GM12878 (cell line): ENCODE measurements around the gene ZNF626. TPM values are rescaled to one million over a fixed set of nuclear protein-coding genes. Genes with fewer than 3 reads are reported as not detected.
"Not testable (repeated sequence)": the region's sequence is repeated elsewhere in the genome, so short reads cannot be mapped to it uniquely, and the experiment has no call there.

Experiments used
- ATAC-seq: fragments of 200-7000 bp; cut with Tn5 transposase; 3 replicates; pipeline ENCODE4 v1.9.1; 2020; ENCODE audit warnings: mild to moderate bottlenecking, moderate library complexity
- BruUV-seq: library from RNA; stranded (reverse); fragments of 400-500 nt; replicated peaks from 2 replicates; lab custom pipeline; 2021; lab: Mats Ljungman, UMichigan
- CTCF ChIA-PET: fragments of 300-600 bp; sonication (Branson Sonifier 250); formaldehyde crosslinking; extraction: SDS; loops from one replicate; lab custom pipeline; 2021; ENCODE audit warnings: inconsistent platforms; lab: Yijun Ruan, JAX
- POLR2A ChIA-PET: fragments of 350-600 bp; formaldehyde crosslinking; extraction: SDS; loops from one replicate; lab custom pipeline; 2021; ENCODE audit warnings: inconsistent platforms; lab: Charles Lee
- RAD21 ChIA-PET: fragments of 300-600 bp; sonication (Branson Sonifier 250); formaldehyde crosslinking; loops from one replicate; lab custom pipeline; 2023; ENCODE audit warnings: antibody characterized with exemption; ENCODE audit not compliant: unreplicated experiment; lab: Charles Lee
- SMC1A ChIA-PET: fragments of 300-600 bp; sonication (Branson Sonifier 250); formaldehyde crosslinking; loops from one replicate; lab custom pipeline; 2023; ENCODE audit not compliant: unreplicated experiment, uncharacterized antibody; lab: Charles Lee
- DNase-seq: peaks from one replicate; pipeline ENCODE4 v3.0.0-alpha.2; 2011; ENCODE audit warnings: low read depth, low spot score
- FAIRE-seq: peaks from 3 replicates; lab custom pipeline; 2011; peaks lifted over from hg19 to GRCh38; lab: Jason Lieb, UNC
- H2AFZ ChIP-seq: 2 replicates; pipeline ENCODE4 v1.6.0; 2011; ENCODE audit warnings: low read depth, low read length, control low read depth; ENCODE audit not compliant: control insufficient read depth
- H3K27ac ChIP-seq: 2 replicates; pipeline ENCODE4 v1.5.1; 2011; ENCODE audit warnings: control low read depth; ENCODE audit not compliant: control insufficient read depth, insufficient read depth
- H3K27me3 ChIP-seq, 2 experiments: replicated peaks in 1 of 2; 2 replicates each; pipeline versions ENCODE4 v1.6.0 to v1.6.1; 2011; ENCODE audit warnings: low read length in 1 of 2; ENCODE audit not compliant: control insufficient read depth in 2 of 2, insufficient read depth in 2 of 2
- H3K36me3 ChIP-seq, 2 experiments: 2 replicates each; pipeline ENCODE4 v1.5.1; 2011; ENCODE audit warnings: low read length in 1 of 2; ENCODE audit not compliant: control insufficient read depth in 2 of 2, insufficient read depth in 2 of 2
- H3K4me1 ChIP-seq: 2 replicates; pipeline ENCODE4 v1.6.1; 2011; ENCODE audit warnings: mild to moderate bottlenecking, low read length, moderate library complexity, mixed read lengths; ENCODE audit not compliant: control insufficient read depth, insufficient read depth
- H3K4me2 ChIP-seq: 2 replicates; pipeline ENCODE4 v1.6.0; 2011; ENCODE audit warnings: control low read depth; ENCODE audit not compliant: control insufficient read depth, insufficient read depth
- H3K4me3 ChIP-seq: fragments of 200-600 bp; sonication (generic); 2 replicates; pipeline ENCODE4 v1.5.1; 2016
- H3K79me2 ChIP-seq: 2 replicates; pipeline ENCODE4 v1.6.0; 2011; ENCODE audit warnings: low read length; ENCODE audit not compliant: control insufficient read depth, insufficient read depth
- H3K9ac ChIP-seq: 2 replicates; pipeline ENCODE4 v1.8.0; 2011; ENCODE audit warnings: low read length, control low read depth, mixed read lengths; ENCODE audit not compliant: control insufficient read depth, insufficient read depth
- H3K9me3 ChIP-seq: replicated peaks from 3 replicates; pipeline ENCODE4 v1.5.1; 2011; ENCODE audit warnings: mild to moderate bottlenecking, low read length; ENCODE audit not compliant: control insufficient read depth, insufficient read depth
- H4K20me1 ChIP-seq: 2 replicates; pipeline ENCODE4 v1.6.0; 2011; ENCODE audit not compliant: control insufficient read depth, insufficient read depth
- ATF7 ChIP-seq: fragments of 450-650 bp; IDR thresholded peaks from 2 replicates; pipeline ENCODE4 v1.6.1; 2016; ENCODE audit warnings: low read depth, mild to moderate bottlenecking
- SMC3 ChIP-seq: IDR thresholded peaks from 2 replicates; pipeline ENCODE4 v1.6.1; 2011; ENCODE audit warnings: low read length, improper control_type of control experiment, borderline replicate concordance
- YY1 ChIP-seq: IDR thresholded peaks from 2 replicates; pipeline ENCODE4 v1.6.1; 2011; ENCODE audit warnings: low read depth, mild to moderate bottlenecking, low read length
- ZZZ3 ChIP-seq: IDR thresholded peaks from 2 replicates; pipeline ENCODE4 v1.6.1; 2011; ENCODE audit warnings: low read depth; ENCODE audit not compliant: control insufficient read depth, insufficient read length
- WGBS: methylation state at CpG from one replicate; pipeline ENCODE4 v1.1.6; 2016; ENCODE audit warnings: low lambda C conversion rate; ENCODE audit not compliant: insufficient replicate concordance, insufficient coverage; ENCODE audit errors: missing lambda C conversion rate; 5-methylcytosine and 5-hydroxymethylcytosine counted together
- in situ Hi-C: fragments of 300-500 bp; cut with MboI; formaldehyde crosslinking; loops from 9 replicates; pipeline ENCODE4 v1.14.3; 2018; ENCODE audit warnings: mixed read lengths
- intact Hi-C: fragments of 100-400 bp; cut with micrococcal nuclease; formaldehyde crosslinking; loops from one replicate; pipeline ENCODE4 v1.14.2; 2022; ENCODE audit not compliant: unreplicated experiment
- polyA plus RNA-seq, 11 experiments: library from polyadenylated mRNA; depleted of rRNA in 4 of 11; unstranded in 6 of 11; stranded (reverse) in 5 of 11; fragments of >200 nt; fragmentation: Nextera tagmentation in 4 of 11; fragmentation: Illumina TruSeq in 1 of 11; extraction: Ambion mirVana in 4 of 11; extraction: Trizol in 1 of 11; gene quantifications; 1 replicate in 1 of 11; 2 replicates in 10 of 11; pipeline versions ENCODE4 v1.2.1 to v1.2.3, GENCODE V29; 2011 to 2016; ENCODE audit warnings: inconsistent platforms in 2 of 11, missing spikeins in 2 of 11, low read depth in 1 of 11
- total RNA-seq, 4 experiments: library from RNA; depleted of rRNA in 3 of 4; stranded (reverse); fragments of >200 nt in 3 of 4; fragmentation: Illumina TruSeq in 1 of 4; extraction: Trizol in 1 of 4; gene quantifications; 2 replicates each; pipeline versions ENCODE4 v1.2.1 to v1.2.3, GENCODE V29; 2013 to 2021

ZNF626 gene
- total and polyA plus RNA-seq, 10 of the 15 experiments (the other 5 are each of a cell fraction or from before 2014, with no cell fraction given): 1.2 to 3.7 (median 1.9) TPM

DNA sequence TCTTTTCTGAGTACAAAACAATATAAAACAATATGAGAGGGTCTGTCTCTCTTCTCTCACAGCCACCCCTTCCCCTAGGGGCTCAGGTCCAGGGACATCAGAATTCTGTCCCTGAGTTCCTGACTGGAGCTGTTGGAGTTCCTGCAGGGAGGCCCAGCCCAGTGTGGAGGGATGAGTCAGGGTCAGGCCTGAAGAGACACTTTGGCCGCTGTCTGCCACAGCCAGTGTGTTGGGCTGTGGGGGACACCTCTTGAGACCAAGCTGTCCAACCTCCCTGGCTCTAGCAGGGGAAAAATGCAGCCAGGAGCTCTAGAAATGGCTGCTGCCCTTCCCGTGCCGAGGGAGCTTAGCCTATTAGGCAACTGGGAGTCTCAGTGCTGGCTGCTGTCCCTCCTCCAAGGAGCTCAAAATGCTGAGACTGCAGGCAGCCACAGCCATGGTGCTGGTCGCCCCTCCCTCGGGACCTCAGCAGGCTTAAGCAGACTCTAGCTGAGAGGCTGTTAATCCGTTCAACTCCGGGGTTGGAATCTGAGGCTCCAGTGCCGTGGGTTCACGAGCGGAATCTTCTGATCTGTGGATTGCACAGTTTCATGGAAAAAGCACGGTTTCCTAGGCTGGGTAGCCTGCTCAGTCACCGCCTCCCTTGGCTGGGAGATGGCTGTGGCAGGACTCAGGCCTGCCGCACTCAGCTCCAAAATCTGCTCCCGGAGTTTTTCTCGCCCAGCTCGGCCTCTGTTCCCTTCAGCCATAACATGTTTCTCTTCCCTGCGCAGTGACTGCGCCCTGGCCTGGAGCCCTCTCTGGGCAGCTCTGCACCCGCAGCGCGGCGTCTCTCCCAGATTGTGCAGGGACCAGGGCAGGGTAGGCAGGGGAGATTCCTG lies 3.8 kb upstream of the ZNF626 start:
- ChIA-PET POLR2A (interaction anchor here (0.5 kb wide), 1 partner anchor 39 kb away, joined by 3 read pairs; no protein-coding TSS in a partner anchor), SMC1A (no interaction called here), RAD21 (no interaction called here), CTCF (interaction anchor here (0.6 kb wide), 1 partner anchor 531 kb away, joined by 4 read pairs; no protein-coding TSS in a partner anchor)
- DNase-seq: no peak
- TF ChIP-seq ATF7: no peak
- no peak for TF ChIP-seq YY1
- TF ChIP-seq SMC3: no peak
- no peak for TF ChIP-seq ZZZ3
- Histone ChIP-seq H2AFZ (no peak overlapping the region), H3K27me3 (no peaks in the 10 kb centered on the region), H3K4me3 (no peak overlapping the region), H3K4me1 (no peaks in the 10 kb centered on the region), H4K20me1 (no peaks in the 10 kb centered on the region), H3K9ac (no peak overlapping the region), H3K36me3 (no peaks in the 10 kb centered on the region), H3K27ac (no peak overlapping the region), H3K79me2 (no peaks in the 10 kb centered on the region), H3K4me2 (no peak overlapping the region), H3K9me3 (peaks cover 3% of the 10 kb centered on the region; the same call in 1 of the 3 replicates)
- no peak for ATAC-seq
- BruUV-seq: no TSS peak
- intact Hi-C loops: no loop called here
- FAIRE-seq: no peak
- WGBS: 72% methylated on average over 22 of the region's 22 CpGs
- in situ Hi-C loops: no loop called here

GRCh38 chr19:20664475-20664874 lies 3.1 kb upstream of the ZNF626 start:
- H2AFZ ChIP-seq, H3K79me2 ChIP-seq, intact Hi-C loops, BruUV-seq, POLR2A ChIA-PET, H3K9me3 ChIP-seq, SMC1A ChIA-PET, ATAC-seq, H3K27ac ChIP-seq, DNase-seq, H4K20me1 ChIP-seq, H3K4me3 ChIP-seq, RAD21 ChIA-PET, CTCF ChIA-PET, H3K27me3 ChIP-seq, H3K9ac ChIP-seq, in situ Hi-C loops, H3K4me1 ChIP-seq, FAIRE-seq, H3K4me2 ChIP-seq, H3K36me3 ChIP-seq: not testable (repeated sequence)
- WGBS: 37% methylated on average over 10 of the region's 10 CpGs
